ENCODE measurements around the gene DCTN3.

Gene DCTN3

GRCh38 chr9:34566322-34566721 lies 54.0 kb downstream of the DCTN3 start:
- ATAC-seq = no peak

GRCh38 chr9:34565856-34566255 lies 54.4 kb downstream of the DCTN3 start:
- H3K36me3 Mint-ChIP-seq = no peaks in the 10 kb centered on the region
- no peak for DNase-seq (ENCODE audit: low spot score in 2 of 2)
- no peak overlapping the region for H3K27ac Mint-ChIP-seq
- H3K4me1 Mint-ChIP-seq = no peaks in the 10 kb centered on the region
- no peak overlapping the region for H3K4me3 Mint-ChIP-seq
- ATAC-seq = no peak
- no peaks in the 10 kb centered on the region for H3K9me3 Mint-ChIP-seq

More at GRCh38 chr9:34566322-34566721, 54.0 kb downstream of the DCTN3 start:
- Mint-ChIP-seq H3K36me3 (no peaks in the 10 kb centered on the region), H3K27ac (no peak overlapping the region), H3K4me1 (no peaks in the 10 kb centered on the region), H3K4me3 (no peak overlapping the region), H3K9me3 (no peaks in the 10 kb centered on the region)
- DNase-seq (ENCODE audit: low spot score in 2 of 2) = no peak

GRCh38 chr9:34564617-34565016 lies 55.7 kb downstream of the DCTN3 start:
- H3K9me3 Mint-ChIP-seq = no peaks in the 10 kb centered on the region
- H3K36me3 Mint-ChIP-seq = no peaks in the 10 kb centered on the region
- H3K27ac Mint-ChIP-seq = no peak overlapping the region
- ATAC-seq (no peak), DNase-seq (ENCODE audit: low spot score in 2 of 2) (no peak)
- no peak overlapping the region for H3K4me3 Mint-ChIP-seq
- no peaks in the 10 kb centered on the region for H3K4me1 Mint-ChIP-seq

Data from stimulated activated effector memory CD8-positive, alpha-beta T cell treated with anti-CD3 and anti-CD28 coated beads, Interleukin-12 subunit alpha, Interleukin-12 subunit beta, amount 100 ng/mL, for 72 hours (primary cell).